Measurements from ENCODE around the gene RACK1.

Gene RACK1

DNA sequence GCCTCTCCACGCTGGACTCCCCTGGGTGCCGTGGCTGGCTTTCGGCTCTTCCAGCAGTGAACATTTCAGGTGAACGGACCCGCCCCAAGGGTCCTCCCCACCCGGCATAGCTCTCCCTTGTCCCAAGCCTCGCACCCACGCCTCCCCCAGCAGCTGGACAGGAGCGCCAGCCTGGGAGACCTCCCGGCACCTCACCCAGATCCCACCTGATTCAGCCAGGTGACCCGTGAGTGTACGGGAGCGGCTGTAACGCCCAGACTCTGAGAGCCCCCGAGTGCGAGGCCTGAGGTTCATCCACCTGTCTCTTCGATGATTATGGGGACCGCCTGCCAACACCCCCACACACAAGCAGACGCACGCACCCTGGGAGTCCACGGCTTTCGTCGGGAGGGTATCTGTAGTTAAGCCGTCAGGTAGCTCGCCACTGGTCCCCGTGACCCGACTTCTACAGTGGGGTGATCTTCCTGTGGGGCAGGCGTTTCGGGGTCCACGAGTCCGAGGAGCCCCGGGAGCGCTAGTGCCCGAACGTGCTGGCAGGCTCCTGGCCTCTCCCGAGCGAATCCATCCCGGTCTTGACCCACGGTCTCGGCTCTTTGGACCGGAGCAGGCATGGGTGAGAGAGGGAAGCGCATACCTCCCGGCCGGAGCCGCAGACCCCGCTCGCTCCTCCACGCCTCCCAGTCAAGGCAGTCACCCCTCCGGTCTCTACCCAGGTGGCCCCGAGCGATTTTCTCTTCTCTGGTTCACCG, 53.6 kb downstream of the RACK1 start:
- no peak for DNase-seq (ENCODE audit: low read depth)
- H3K4me3 ChIP-seq (ENCODE audit: low read length), result peak overlapping the region; percentile 74
- TF ChIP-seq, protein P1, sequence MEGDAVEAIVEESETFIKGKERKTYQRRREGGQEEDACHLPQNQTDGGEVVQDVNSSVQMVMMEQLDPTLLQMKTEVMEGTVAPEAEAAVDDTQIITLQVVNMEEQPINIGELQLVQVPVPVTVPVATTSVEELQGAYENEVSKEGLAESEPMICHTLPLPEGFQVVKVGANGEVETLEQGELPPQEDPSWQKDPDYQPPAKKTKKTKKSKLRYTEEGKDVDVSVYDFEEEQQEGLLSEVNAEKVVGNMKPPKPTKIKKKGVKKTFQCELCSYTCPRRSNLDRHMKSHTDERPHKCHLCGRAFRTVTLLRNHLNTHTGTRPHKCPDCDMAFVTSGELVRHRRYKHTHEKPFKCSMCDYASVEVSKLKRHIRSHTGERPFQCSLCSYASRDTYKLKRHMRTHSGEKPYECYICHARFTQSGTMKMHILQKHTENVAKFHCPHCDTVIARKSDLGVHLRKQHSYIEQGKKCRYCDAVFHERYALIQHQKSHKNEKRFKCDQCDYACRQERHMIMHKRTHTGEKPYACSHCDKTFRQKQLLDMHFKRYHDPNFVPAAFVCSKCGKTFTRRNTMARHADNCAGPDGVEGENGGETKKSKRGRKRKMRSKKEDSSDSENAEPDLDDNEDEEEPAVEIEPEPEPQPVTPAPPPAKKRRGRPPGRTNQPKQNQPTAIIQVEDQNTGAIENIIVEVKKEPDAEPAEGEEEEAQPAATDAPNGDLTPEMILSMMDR (conservative IDR thresholded peaks at IDR 0.05; ENCODE audit: low read depth, low read length), result no peak

DNA sequence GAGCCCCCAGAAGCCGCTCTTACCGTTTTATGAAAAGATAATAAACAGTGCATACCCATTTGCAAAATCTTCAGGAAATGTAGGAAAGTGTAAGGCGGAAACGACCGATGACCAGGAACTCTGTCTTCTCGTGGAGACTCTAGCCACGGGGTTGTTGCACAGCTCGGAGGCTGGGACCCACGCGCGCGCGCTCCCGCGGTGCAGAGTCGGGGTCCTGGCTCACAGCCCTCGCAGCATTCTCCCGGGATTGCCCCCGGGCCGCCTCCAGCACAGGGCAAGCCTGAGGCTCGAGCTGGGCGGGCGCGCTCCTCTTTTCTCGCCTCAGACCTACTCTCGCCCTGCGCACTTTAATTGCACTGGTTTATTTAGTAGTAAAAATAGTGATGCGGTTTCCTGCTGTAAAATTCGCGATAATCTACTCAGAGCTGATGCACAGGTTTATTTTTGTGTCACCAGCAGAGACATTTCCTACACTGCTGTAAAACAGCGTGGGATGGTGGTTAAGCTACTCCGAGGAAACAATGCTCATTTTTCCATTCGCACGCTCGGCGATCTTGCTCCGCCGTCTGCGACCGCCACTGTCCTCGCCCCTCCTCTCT, 54.2 kb downstream of the RACK1 start:
- DNase-seq (ENCODE audit: low read depth), result no peak
- TF ChIP-seq, protein P1 (conservative IDR thresholded peaks at IDR 0.05; ENCODE audit: low read depth, low read length), result no peak
- H3K4me3 ChIP-seq (ENCODE audit: low read length), result peak overlapping the region; percentile 74

DNA sequence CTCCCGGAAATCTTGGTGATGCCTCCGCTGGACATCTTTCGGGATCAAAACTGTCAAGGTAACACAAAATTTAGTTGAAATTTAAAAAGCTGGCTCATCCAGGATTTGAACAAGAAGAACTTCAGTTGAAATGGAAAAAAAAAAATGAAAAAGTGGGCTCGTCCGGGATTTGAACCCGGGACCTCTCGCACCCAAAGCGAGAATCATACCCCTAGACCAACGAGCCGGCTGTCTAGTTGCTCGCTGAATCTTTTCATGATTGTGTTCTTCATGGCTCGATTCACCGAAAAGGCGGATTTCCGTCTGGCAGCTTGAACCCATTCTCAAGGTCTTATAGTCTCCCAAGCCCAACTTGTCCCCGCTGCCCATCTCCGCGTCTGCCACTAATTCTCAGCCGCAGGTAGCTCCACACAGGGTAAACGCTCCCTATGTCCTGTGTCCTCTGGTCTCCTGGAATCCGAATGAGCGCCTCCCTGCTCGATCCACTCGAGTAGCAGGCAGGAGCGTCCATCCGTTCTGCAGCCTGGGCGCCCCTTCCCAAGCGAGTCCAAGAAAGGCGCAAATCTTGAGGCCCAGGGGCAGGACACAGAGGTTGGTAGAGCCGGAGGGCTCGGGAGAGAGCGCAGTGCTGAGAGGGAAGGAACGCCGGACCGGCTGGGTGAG, 54.9 kb downstream of the RACK1 start:
- TF ChIP-seq, protein P1 (conservative IDR thresholded peaks at IDR 0.05; ENCODE audit: low read depth, low read length), result no peak
- no peak for DNase-seq (ENCODE audit: low read depth)
- H3K4me3 ChIP-seq (ENCODE audit: low read length), result peak overlapping the region; percentile 74

DNA sequence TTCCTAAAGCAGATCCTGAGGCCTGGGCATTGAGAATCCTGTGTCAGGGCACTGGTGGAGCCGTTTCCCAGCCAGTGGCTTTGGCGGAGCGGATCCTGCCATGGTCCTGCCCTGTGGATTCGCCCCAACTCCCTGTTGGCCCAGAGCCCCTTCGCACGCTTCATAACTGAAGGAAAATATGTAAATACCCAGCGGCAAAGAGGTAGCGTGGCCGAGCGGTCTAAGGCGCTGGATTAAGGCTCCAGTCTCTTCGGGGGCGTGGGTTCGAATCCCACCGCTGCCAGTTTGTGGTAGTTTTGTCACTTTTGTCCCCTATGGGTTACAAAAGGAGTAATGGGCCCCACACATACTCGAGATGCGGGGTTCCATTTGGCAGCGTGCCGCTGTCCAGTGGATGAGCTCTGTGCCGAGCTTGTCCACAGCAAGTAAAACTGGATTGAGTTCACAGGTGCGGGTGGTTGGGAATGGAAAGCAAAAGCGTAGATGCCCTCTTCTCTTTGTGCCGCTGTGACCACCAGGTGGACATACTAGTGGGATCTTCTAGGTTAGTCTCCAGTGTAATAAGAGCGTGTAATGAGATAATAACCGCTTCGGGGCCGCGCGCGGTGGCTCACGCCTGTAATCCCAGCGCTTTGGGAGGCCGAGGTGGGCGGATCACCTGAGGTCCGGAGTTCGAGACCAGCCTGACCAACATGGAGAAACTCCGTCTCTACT, 56.0 kb downstream of the RACK1 start:
- no peak for DNase-seq (ENCODE audit: low read depth)
- TF ChIP-seq, protein P1 (conservative IDR thresholded peaks at IDR 0.05; ENCODE audit: low read depth, low read length), result peak; percentile 28
- peak overlapping the region; percentile 37 for H3K4me3 ChIP-seq (ENCODE audit: low read length)

DNA sequence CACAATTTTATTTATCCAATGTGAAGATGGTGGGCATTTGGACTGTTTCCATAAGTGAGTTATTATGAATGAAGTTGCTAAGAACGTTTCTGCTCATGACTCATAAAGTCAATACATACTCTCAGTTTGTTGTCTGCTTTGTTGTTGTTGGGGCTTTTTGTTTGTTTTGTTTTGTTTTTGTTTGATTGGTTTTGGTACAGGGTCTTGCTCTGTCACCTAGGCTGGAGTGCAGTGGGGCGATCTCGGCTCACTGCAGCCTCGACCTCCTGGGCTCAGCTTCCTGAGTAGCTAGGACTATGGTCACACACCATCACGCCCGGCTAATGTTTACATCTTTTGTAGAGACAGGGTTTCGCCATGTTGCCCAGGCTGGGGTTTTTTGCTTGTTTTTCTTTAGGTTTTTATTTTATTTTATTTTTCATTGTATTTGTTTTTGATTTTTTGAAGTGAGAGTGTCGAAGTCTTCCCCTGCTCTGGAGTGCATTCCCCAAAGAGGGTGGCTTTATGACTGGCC, 56.7 kb downstream of the RACK1 start:
- no peak for DNase-seq (ENCODE audit: low read depth)
- H3K4me3 ChIP-seq (ENCODE audit: low read length), result peak overlapping the region; percentile 32
- TF ChIP-seq, protein P1 (conservative IDR thresholded peaks at IDR 0.05; ENCODE audit: low read depth, low read length), result no peak
